Keratinocyte (primary cell): Measurements from ENCODE around the gene SLC25A10. TPM values are rescaled to one million over a fixed set of nuclear protein-coding genes. Genes with fewer than 3 reads are reported as not detected.

ENCODE experiments used
- DNase-seq: peaks from one replicate; pipeline ENCODE4 v3.0.0-alpha.2; 2011; ENCODE audit warnings: low read depth, missing footprints, low spot score
- FAIRE-seq: peaks from 2 replicates; lab custom pipeline; 2011; peaks lifted over from hg19 to GRCh38; lab: Jason Lieb, UNC
- H2AFZ ChIP-seq: 2 replicates; pipeline ENCODE4 v1.6.0; 2012; ENCODE audit warnings: low read length, control low read depth, inconsistent platforms; ENCODE audit not compliant: control insufficient read depth
- H3K27ac ChIP-seq: 2 replicates; pipeline ENCODE4 v1.5.1; 2011; ENCODE audit warnings: low read length; ENCODE audit not compliant: control insufficient read depth, insufficient read depth
- H3K27me3 ChIP-seq: 3 replicates; pipeline ENCODE4 v1.6.0; 2011; ENCODE audit warnings: low read length; ENCODE audit not compliant: control insufficient read depth, insufficient read depth; ENCODE audit errors: extremely low read depth
- H3K36me3 ChIP-seq, 2 experiments: 2 replicates in 1 of 2; 3 replicates in 1 of 2; pipeline ENCODE4 v1.5.1; 2011; ENCODE audit warnings: low read length in 2 of 2, mild to moderate bottlenecking in 1 of 2; ENCODE audit not compliant: control insufficient read depth in 2 of 2, insufficient read depth in 2 of 2; ENCODE audit errors: extremely low read depth in 1 of 2
- H3K4me1 ChIP-seq: 3 replicates; pipeline ENCODE4 v1.5.1; 2011; ENCODE audit warnings: low read length; ENCODE audit not compliant: control insufficient read depth, insufficient read depth; ENCODE audit errors: extremely low read depth
- H3K4me2 ChIP-seq: 3 replicates; pipeline ENCODE4 v1.6.0; 2011; ENCODE audit warnings: low read depth, low read length; ENCODE audit not compliant: control insufficient read depth, insufficient read depth; ENCODE audit errors: extremely low read depth
- H3K4me3 ChIP-seq, 3 experiments: fragments of 200-600 bp in 1 of 3; sonication (generic) in 1 of 3; 2 replicates in 2 of 3; 3 replicates in 1 of 3; pipeline ENCODE4 v1.5.1; 2011 to 2016; ENCODE audit warnings: low read length in 3 of 3, mild to moderate bottlenecking in 3 of 3, control low read depth in 2 of 3, inconsistent platforms in 1 of 3, low read depth in 1 of 3, mixed read lengths in 1 of 3, mixed run types in 1 of 3, moderate library complexity in 1 of 3; ENCODE audit not compliant: control insufficient read depth in 2 of 3, insufficient read depth in 2 of 3; ENCODE audit errors: extremely low read depth in 1 of 3
- H3K79me2 ChIP-seq: 2 replicates; pipeline ENCODE4 v1.6.0; 2012; ENCODE audit warnings: low read length; ENCODE audit not compliant: control insufficient read depth, insufficient read depth
- H3K9ac ChIP-seq: 3 replicates; pipeline ENCODE4 v1.6.0; 2011; ENCODE audit warnings: low read length; ENCODE audit not compliant: control insufficient read depth, insufficient read depth; ENCODE audit errors: extremely low read depth
- H3K9me1 ChIP-seq: 3 replicates; pipeline ENCODE4 v1.6.0; 2011; ENCODE audit warnings: low read length; ENCODE audit not compliant: control insufficient read depth, insufficient read depth; ENCODE audit errors: extremely low read depth
- H3K9me3 ChIP-seq: 2 replicates; pipeline ENCODE4 v1.5.1; 2012; ENCODE audit warnings: low read depth, low read length; ENCODE audit not compliant: control insufficient read depth
- H4K20me1 ChIP-seq: 3 replicates; pipeline ENCODE4 v1.6.0; 2011; ENCODE audit warnings: low read length; ENCODE audit not compliant: control insufficient read depth, insufficient read depth; ENCODE audit errors: extremely low read depth
- CTCF ChIP-seq, 3 experiments: IDR thresholded peaks in 1 of 3; conservative IDR thresholded peaks in 1 of 3; optimal IDR thresholded peaks in 1 of 3; 2 replicates in 2 of 3; 3 replicates in 1 of 3; pipeline versions ENCODE3 to v1.5.1; 2011; ENCODE audit warnings: low read length in 3 of 3, mild to moderate bottlenecking in 3 of 3, moderate library complexity in 2 of 3, control low read depth in 1 of 3, inconsistent platforms in 1 of 3; ENCODE audit not compliant: insufficient read depth in 2 of 3; ENCODE audit errors: extremely low read depth in 1 of 3
- EZH2 ChIP-seq: IDR thresholded peaks from one replicate; pipeline ENCODE4 v1.6.1; 2012; ENCODE audit warnings: inconsistent platforms, mild to moderate bottlenecking, low read length, moderate library complexity
- dilution Hi-C: fragments of 300-500 bp; cut with MboI; formaldehyde crosslinking; loops from one replicate; pipeline ENCODE4 v1.7.0; 2020; ENCODE audit warnings: low sequenced_read_pairs; ENCODE audit not compliant: extremely low pct_ligation_motif_present
- polyA plus RNA-seq, 5 experiments: library from polyadenylated mRNA; depleted of rRNA in 3 of 5; stranded (reverse) in 3 of 5; stranded (forward) in 1 of 5; unstranded in 1 of 5; fragments of >200 nt; gene quantifications; 1 replicate in 1 of 5; 2 replicates in 3 of 5; 3 replicates in 1 of 5; pipeline versions ENCODE4 v1.2.1 to v1.2.3, GENCODE V29; 2011 to 2012; ENCODE audit warnings: missing spikeins in 2 of 5, low read depth in 1 of 5, low replicate concordance in 1 of 5

Gene SLC25A10
- polyA plus RNA-seq, 1 donor (not counting 4 experiments of a cell fraction or from before 2014, with no cell fraction given) = 12.7 TPM

GRCh38 chr17:81690549-81690948 is 21.5 kb upstream of the SLC25A10 start:
- Histone ChIP-seq H3K9me3 (no peaks in the 10 kb centered on the region), H3K79me2 (peaks cover 73% of the 10 kb centered on the region), H3K4me2 (no peak overlapping the region), H4K20me1 (peaks cover 21% of the 10 kb centered on the region), H3K27ac (no peak overlapping the region), H3K36me3 (peaks cover 65 to 79% of the 10 kb centered on the region in 2 experiments), H3K4me3 (no peak overlapping the region), H3K9ac (no peak overlapping the region), H3K27me3 (no peaks in the 10 kb centered on the region), H3K9me1 (no peaks in the 10 kb centered on the region), H2AFZ (no peak overlapping the region), H3K4me1 (peaks cover 12% of the 10 kb centered on the region)
- DNase-seq (no peak), FAIRE-seq (no peak)
- no peak for TF ChIP-seq EZH2
- no peak for TF ChIP-seq CTCF (optimal IDR thresholded peaks at IDR 0.05 in 1 of 3, IDR thresholded peaks at IDR 0.05 in 1 of 3, conservative IDR thresholded peaks at IDR 0.05 in 1 of 3; ENCODE audit: extremely low read depth in 1 of 3, insufficient read depth in 2 of 3, low read length in 3 of 3)
- dilution Hi-C loops = no loop called here

- H3K4me2 ChIP-seq = no peak overlapping the region
- H3K4me1 ChIP-seq = peaks cover 9% of the 10 kb centered on the region
- peaks cover 63 to 78% of the 10 kb centered on the region in 2 experiments for H3K36me3 ChIP-seq
- DNase-seq (no peak), FAIRE-seq (no peak)
- H3K4me3 ChIP-seq = no peak overlapping the region
- no peak overlapping the region for H2AFZ ChIP-seq
- no peak for TF ChIP-seq CTCF (optimal IDR thresholded peaks at IDR 0.05 in 1 of 3, IDR thresholded peaks at IDR 0.05 in 1 of 3, conservative IDR thresholded peaks at IDR 0.05 in 1 of 3; ENCODE audit: extremely low read depth in 1 of 3, insufficient read depth in 2 of 3, low read length in 3 of 3)
- no peaks in the 10 kb centered on the region for H3K9me3 ChIP-seq
- dilution Hi-C loops = no loop called here
- no peak overlapping the region for H3K27ac ChIP-seq
- H3K27me3 ChIP-seq = no peaks in the 10 kb centered on the region
- peaks cover 72% of the 10 kb centered on the region for H3K79me2 ChIP-seq
- no peaks in the 10 kb centered on the region for H3K9me1 ChIP-seq
- peaks cover 14% of the 10 kb centered on the region for H4K20me1 ChIP-seq
- H3K9ac ChIP-seq = no peak overlapping the region
Observed at GRCh38 chr17:81691196-81691595, 20.9 kb upstream of the SLC25A10 start.
